ENCODE measurements around the gene LPP. TPM values are rescaled to one million over a fixed set of nuclear protein-coding genes. Genes with fewer than 3 reads are reported as not detected.

LPP gene
- total RNA-seq: 10 to 100 TPM; 27.5 to 31.8 TPM

GRCh38 chr3:188154014-188154808 lies at the start of gene LPP:
TSS of gene LPP (plus strand) at chr3:188154157. CDS start at chr3:188406121, 251,964 bp downstream.
- CTCF ChIA-PET: interaction anchor here (0.5 to 1.5 kb wide), 5 partner anchors 103 to 416 kb away, joined by 3 to 4 read pairs (median 3); partner anchors contain the start of gene BCL6
- Mint-ChIP-seq H3K9me3 (no peaks in the 10 kb centered on the region), H3K4me3 (peak within 1 kb of the TSS; percentile 83), H3K27me3 (ENCODE audit: low read depth) (no peaks in the 10 kb centered on the region), H3K4me1 (ENCODE audit: low read depth) (peaks cover 54% of the 10 kb centered on the region), H3K27ac (peak within 1 kb of the TSS; percentile 89), H3K36me3 (ENCODE audit: low read depth) (peaks cover 1% of the 10 kb centered on the region)
- DNase-seq: peak; percentile 88
- intact Hi-C loops (cut with micrococcal nuclease): loop anchor here (1.0 to 10.0 kb wide), 8 partner anchors 11 to 412 kb away; no protein-coding TSS in a partner anchor

GRCh38 chr3:188106006-188106405 lies 48.0 kb upstream of the LPP start:
- H3K36me3 Mint-ChIP-seq (ENCODE audit: low read depth): no peaks in the 10 kb centered on the region
- no peak overlapping the region for H3K4me3 Mint-ChIP-seq
- no peaks in the 10 kb centered on the region for H3K27me3 Mint-ChIP-seq (ENCODE audit: low read depth)
- no peak overlapping the region for H3K27ac Mint-ChIP-seq
- H3K4me1 Mint-ChIP-seq (ENCODE audit: low read depth): peaks cover 3% of the 10 kb centered on the region
- intact Hi-C loops (cut with micrococcal nuclease): no loop called here
- CTCF ChIA-PET: interaction anchor here (0.6 to 1.0 kb wide), 2 partner anchors 33 to 38 kb away, joined by 3 read pairs; no protein-coding TSS in a partner anchor
- H3K9me3 Mint-ChIP-seq: no peaks in the 10 kb centered on the region
- DNase-seq: no peak

- no peak overlapping the region for H3K4me3 Mint-ChIP-seq
- H3K9me3 Mint-ChIP-seq: no peaks in the 10 kb centered on the region
- no peaks in the 10 kb centered on the region for H3K36me3 Mint-ChIP-seq (ENCODE audit: low read depth)
- no peak overlapping the region for H3K27ac Mint-ChIP-seq
- no peaks in the 10 kb centered on the region for H3K27me3 Mint-ChIP-seq (ENCODE audit: low read depth)
- intact Hi-C loops (cut with micrococcal nuclease): no loop called here
- H3K4me1 Mint-ChIP-seq (ENCODE audit: low read depth): peaks cover 3% of the 10 kb centered on the region
- DNase-seq: no peak
- CTCF ChIA-PET: interaction anchor here (0.6 to 1.0 kb wide), 2 partner anchors 32 to 38 kb away, joined by 3 read pairs; no protein-coding TSS in a partner anchor
These were observed 47.5 kb upstream of the LPP start for GRCh38 chr3:188106454-188106853.

GRCh38 chr3:188106887-188107830 lies 46.8 kb upstream of the LPP start:
- Mint-ChIP-seq H3K36me3 (ENCODE audit: low read depth) (no peaks in the 10 kb centered on the region), H3K27me3 (ENCODE audit: low read depth) (no peaks in the 10 kb centered on the region), H3K4me3 (no peak overlapping the region), H3K27ac (no peak overlapping the region), H3K4me1 (ENCODE audit: low read depth) (peaks cover 3% of the 10 kb centered on the region), H3K9me3 (no peaks in the 10 kb centered on the region)
- intact Hi-C loops (cut with micrococcal nuclease): no loop called here
- CTCF ChIA-PET: interaction anchor here (0.6 to 1.0 kb wide), 4 partner anchors 16 to 61 kb away, joined by 3 read pairs; no protein-coding TSS in a partner anchor
- no peak for DNase-seq

- Mint-ChIP-seq H3K36me3 (ENCODE audit: low read depth) (no peaks in the 10 kb centered on the region), H3K27me3 (ENCODE audit: low read depth) (no peaks in the 10 kb centered on the region), H3K9me3 (no peaks in the 10 kb centered on the region), H3K27ac (peak overlapping the region; percentile 25), H3K4me3 (no peak overlapping the region), H3K4me1 (ENCODE audit: low read depth) (peaks cover 3% of the 10 kb centered on the region)
- intact Hi-C loops (cut with micrococcal nuclease): no loop called here
- no peak for DNase-seq
- CTCF ChIA-PET: no interaction called here
These were observed 45.1 kb upstream of the LPP start for GRCh38 chr3:188108703-188109412.

GRCh38 chr3:188111002-188111584 lies 42.9 kb upstream of the LPP start:
- intact Hi-C loops (cut with micrococcal nuclease): no loop called here
- Mint-ChIP-seq H3K4me3 (no peak overlapping the region), H3K27me3 (ENCODE audit: low read depth) (no peaks in the 10 kb centered on the region)

GRCh38 chr3:188113756-188114155 lies 40.2 kb upstream of the LPP start:
- Mint-ChIP-seq H3K27me3 (ENCODE audit: low read depth) (no peaks in the 10 kb centered on the region), H3K27ac (no peak overlapping the region), H3K36me3 (ENCODE audit: low read depth) (no peaks in the 10 kb centered on the region), H3K4me3 (no peak overlapping the region), H3K9me3 (no peaks in the 10 kb centered on the region), H3K4me1 (ENCODE audit: low read depth) (peaks cover 3% of the 10 kb centered on the region)
- intact Hi-C loops (cut with micrococcal nuclease): no loop called here
- no peak for DNase-seq
- CTCF ChIA-PET: no interaction called here

More at GRCh38 chr3:188111002-188111584, 42.9 kb upstream of the LPP start:
- DNase-seq: no peak
- H3K4me1 Mint-ChIP-seq (ENCODE audit: low read depth): peaks cover 3% of the 10 kb centered on the region
- H3K9me3 Mint-ChIP-seq: no peaks in the 10 kb centered on the region
- no peak overlapping the region for H3K27ac Mint-ChIP-seq
- CTCF ChIA-PET: interaction anchor here (0.6 kb wide), 2 partner anchors 173 to 404 kb away, joined by 3 read pairs; no protein-coding TSS in a partner anchor
- H3K36me3 Mint-ChIP-seq (ENCODE audit: low read depth): no peaks in the 10 kb centered on the region

GRCh38 chr3:188119846-188120245 lies 34.1 kb upstream of the LPP start:
- CTCF ChIA-PET: no interaction called here
- peaks cover 16% of the 10 kb centered on the region for H3K4me1 Mint-ChIP-seq (ENCODE audit: low read depth)
- DNase-seq: no peak
- H3K36me3 Mint-ChIP-seq (ENCODE audit: low read depth): no peaks in the 10 kb centered on the region
- H3K9me3 Mint-ChIP-seq: no peaks in the 10 kb centered on the region
- no peak overlapping the region for H3K27ac Mint-ChIP-seq
- no peak overlapping the region for H3K4me3 Mint-ChIP-seq
- H3K27me3 Mint-ChIP-seq (ENCODE audit: low read depth): no peaks in the 10 kb centered on the region
- intact Hi-C loops (cut with micrococcal nuclease): no loop called here

GRCh38 chr3:188122571-188123169 lies 31.3 kb upstream of the LPP start:
- DNase-seq: no peak
- Mint-ChIP-seq H3K9me3 (no peaks in the 10 kb centered on the region), H3K27ac (no peak overlapping the region), H3K36me3 (ENCODE audit: low read depth) (no peaks in the 10 kb centered on the region), H3K27me3 (ENCODE audit: low read depth) (no peaks in the 10 kb centered on the region), H3K4me1 (ENCODE audit: low read depth) (peaks cover 16% of the 10 kb centered on the region), H3K4me3 (no peak overlapping the region)
- CTCF ChIA-PET: interaction anchor here (0.5 to 1.2 kb wide), 3 partner anchors 15 to 382 kb away, joined by 3 read pairs; no protein-coding TSS in a partner anchor
- intact Hi-C loops (cut with micrococcal nuclease): no loop called here

GRCh38 chr3:188123170-188123905 lies 30.6 kb upstream of the LPP start:
- Mint-ChIP-seq H3K4me3 (no peak overlapping the region), H3K4me1 (ENCODE audit: low read depth) (peaks cover 16% of the 10 kb centered on the region), H3K27me3 (ENCODE audit: low read depth) (no peaks in the 10 kb centered on the region), H3K9me3 (no peaks in the 10 kb centered on the region), H3K36me3 (ENCODE audit: low read depth) (no peaks in the 10 kb centered on the region), H3K27ac (no peak overlapping the region)
- DNase-seq: no peak
- intact Hi-C loops (cut with micrococcal nuclease): no loop called here
- CTCF ChIA-PET: interaction anchor here (1.0 to 1.5 kb wide), 3 partner anchors 16 to 382 kb away, joined by 3 read pairs; no protein-coding TSS in a partner anchor

All from activated naive CD4-positive, alpha-beta T cell treated with anti-CD3 and anti-CD28 coated beads for 36 hours (primary cell).